ENCODE measurements around the gene AGAP1.

AGAP1 gene

DNA sequence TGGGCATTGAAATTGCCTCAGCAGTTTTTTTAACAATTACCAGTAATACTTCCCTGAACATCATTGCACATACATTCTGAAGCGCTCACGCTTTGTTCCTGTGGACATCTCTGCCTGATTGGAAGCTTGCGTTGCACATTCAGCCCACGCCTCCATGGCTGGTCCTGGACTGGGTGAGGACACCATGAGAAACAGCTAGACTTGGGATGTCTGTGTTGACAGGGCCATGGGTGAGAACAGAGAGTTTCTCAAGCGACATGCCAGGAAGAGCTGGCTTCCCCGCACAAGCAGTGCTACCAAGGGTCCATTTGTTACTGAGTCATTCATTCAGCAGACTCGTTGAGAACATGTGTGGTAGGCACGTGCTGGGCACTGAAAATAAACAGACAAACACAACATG lies 508.0 kb downstream of the AGAP1 start:
- no peak for TF ChIP-seq CTCF (IDR thresholded peaks at IDR 0.05; ENCODE audit: control extremely low read depth, extremely low read depth, low read depth, missing control alignments)
- ChIA-PET POLR2A (no interaction called here), CTCF (no interaction called here)
- DNase-seq (ENCODE audit: extremely low spot score) = no peak

DNA sequence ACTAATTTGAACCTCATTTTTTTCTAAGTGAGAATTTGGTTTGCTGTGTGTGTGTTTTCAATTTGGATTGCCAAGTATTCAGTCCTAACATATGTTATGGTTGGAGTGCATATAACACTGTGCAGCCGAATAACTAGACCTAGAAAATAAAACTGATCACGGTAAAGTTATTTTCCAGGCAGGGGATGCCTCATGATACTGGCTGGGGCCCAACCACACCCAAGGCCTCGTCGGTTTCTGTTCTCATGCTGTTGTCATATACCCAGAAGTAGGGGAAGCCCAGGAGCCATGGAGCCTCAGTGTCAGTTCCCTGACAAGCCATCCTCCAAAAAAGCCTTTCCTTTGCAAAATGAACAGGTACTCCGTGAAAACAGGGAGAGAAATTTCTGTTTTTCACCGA lies 514.2 kb downstream of the AGAP1 start:
- TF ChIP-seq CTCF (IDR thresholded peaks at IDR 0.05; ENCODE audit: control extremely low read depth, extremely low read depth, low read depth, missing control alignments) = no peak
- DNase-seq (ENCODE audit: extremely low spot score) = no peak
- ChIA-PET CTCF (no interaction called here), POLR2A (no interaction called here)

- ChIA-PET CTCF (no interaction called here), POLR2A (no interaction called here)
- no peak for DNase-seq (ENCODE audit: extremely low spot score)
- TF ChIP-seq CTCF (IDR thresholded peaks at IDR 0.05; ENCODE audit: control extremely low read depth, extremely low read depth, low read depth, missing control alignments) = no peak
Observed at GRCh38 chr2:236008857-236009256, 515.0 kb downstream of the AGAP1 start.

DNA sequence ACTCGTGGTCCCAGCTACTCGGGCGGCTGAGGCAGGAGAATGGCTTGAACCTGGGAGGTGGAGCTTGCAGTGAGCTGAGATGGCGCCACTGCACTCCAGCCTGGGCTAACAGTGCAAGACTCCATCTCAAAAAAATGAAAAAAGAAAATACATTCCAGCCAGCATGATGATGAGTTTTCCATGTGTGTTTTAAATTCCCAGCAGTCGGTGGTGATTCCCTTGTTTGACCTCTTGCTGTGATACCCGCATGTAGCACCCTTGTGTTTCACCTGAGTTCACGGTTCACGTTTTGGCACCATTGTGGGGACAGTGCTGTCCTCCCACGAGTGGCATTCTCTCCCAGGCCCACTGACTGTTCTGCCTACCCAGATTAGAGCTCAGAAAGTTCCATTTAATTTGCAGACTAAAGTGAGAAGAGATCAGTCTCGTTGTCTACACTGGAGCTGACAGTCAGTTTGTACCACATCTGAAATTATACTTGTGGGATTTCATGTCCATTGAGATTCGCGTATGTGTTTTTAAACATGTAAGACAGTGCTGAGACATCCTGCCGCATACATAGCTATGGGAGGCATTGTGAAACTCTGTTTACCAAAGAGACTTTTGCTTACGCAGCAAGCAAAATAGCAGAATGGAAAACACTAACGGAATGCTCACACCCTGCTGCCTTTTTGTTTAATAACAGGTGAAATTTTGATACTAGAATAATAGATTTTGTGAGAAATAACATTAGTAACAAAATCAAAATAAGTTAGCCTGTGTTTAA lies 517.3 kb downstream of the AGAP1 start:
- no peak for TF ChIP-seq CTCF (IDR thresholded peaks at IDR 0.05; ENCODE audit: control extremely low read depth, extremely low read depth, low read depth, missing control alignments)
- CTCF ChIA-PET = no interaction called here
- POLR2A ChIA-PET = no interaction called here
- no peak for DNase-seq (ENCODE audit: extremely low spot score)

DNA sequence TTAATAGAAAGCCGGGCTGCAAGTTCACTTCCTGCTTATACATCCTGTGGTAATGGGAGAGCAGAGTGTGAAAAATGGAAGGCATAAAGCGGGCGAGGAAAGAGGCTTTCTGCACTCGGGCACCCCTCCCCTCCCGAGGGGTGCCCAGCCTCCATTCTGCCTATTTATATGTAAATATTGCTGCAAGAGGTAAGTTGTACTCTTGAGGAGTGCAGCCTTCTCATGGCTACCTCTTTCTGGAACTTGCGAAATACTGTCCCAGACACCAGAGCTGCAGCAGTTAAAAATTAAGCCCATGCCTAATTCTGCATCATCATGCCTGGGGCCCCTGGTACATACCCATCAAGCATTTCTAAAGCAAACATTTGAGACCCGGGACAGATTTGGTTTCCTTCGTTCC lies 518.3 kb downstream of the AGAP1 start:
- no peak for TF ChIP-seq CTCF (IDR thresholded peaks at IDR 0.05; ENCODE audit: control extremely low read depth, extremely low read depth, low read depth, missing control alignments)
- CTCF ChIA-PET = no interaction called here
- no peak for DNase-seq (ENCODE audit: extremely low spot score)
- POLR2A ChIA-PET = no interaction called here

DNA sequence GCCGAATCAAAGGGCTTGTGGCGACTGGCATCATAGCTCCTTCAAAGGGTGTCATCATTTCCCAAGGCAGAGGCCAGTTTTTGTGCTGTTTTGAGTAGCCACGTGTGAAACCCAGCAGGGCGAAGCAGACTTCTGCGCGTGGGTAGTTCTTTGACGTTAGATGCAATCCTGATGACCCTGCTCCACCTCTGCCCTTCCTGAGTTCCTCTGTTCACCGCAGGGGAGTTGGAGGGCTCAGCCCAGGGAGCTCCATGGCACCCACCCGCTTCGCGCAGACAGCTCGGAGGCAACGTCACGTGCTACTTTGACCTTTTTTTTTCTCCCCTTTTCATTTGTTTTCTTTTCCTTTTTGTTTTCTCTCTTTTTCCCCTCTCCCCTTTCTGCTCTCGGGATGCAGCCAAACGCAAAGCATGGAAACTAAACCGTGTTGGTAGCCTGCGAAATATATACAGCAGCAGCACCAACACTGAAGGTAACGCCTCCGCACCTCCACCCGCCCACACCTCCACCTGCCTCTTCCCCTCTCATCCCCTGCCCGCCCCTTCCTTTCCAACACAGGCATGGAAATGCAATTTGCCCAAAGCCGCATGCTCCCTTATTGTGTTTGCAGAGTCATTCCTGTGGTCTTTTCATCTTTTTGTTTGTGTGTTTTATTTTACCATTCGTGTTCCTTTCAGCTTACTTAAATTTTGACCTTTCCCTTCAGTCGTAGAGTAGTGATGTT lies 520.7 kb downstream of the AGAP1 start:
- CTCF ChIA-PET = no interaction called here
- POLR2A ChIA-PET = no interaction called here
- TF ChIP-seq CTCF (IDR thresholded peaks at IDR 0.05; ENCODE audit: control extremely low read depth, extremely low read depth, low read depth, missing control alignments) = no peak
- DNase-seq (ENCODE audit: extremely low spot score) = no peak

Data from GM10248 (cell line).